ENCODE measurements around the gene KLK8. TPM values are rescaled to one million over a fixed set of nuclear protein-coding genes. Genes with fewer than 3 reads are reported as not detected.

Gene KLK8
- total and polyA plus RNA-seq, 2 donors (not counting 1 experiment from before 2014, with no cell fraction given), result not detected

DNA sequence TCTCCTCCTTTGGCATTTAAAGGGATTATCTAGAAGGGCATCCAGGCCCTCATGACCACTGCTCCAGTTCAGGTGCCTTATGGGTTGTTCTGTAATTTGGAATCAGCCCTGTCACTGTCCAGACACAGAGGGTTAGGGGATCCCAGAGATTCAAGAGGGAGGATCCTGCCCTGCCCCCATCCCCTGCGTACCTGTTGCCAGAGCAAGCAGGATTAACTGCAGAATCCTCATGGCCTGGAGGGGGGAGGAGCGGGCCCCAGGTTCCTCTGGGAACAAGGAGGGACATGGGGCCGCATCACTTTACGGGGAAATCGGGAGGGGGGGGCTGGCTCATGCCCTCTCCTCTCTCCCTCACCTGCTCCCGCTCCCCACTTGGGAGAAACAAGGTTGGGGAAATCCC lies 24.0 kb upstream of the KLK8 start:
- Mint-ChIP-seq H3K4me1 (no peaks in the 10 kb centered on the region), H3K27me3 (peaks cover 29% of the 10 kb centered on the region), H3K9me3 (ENCODE audit: insufficient read depth) (no peaks in the 10 kb centered on the region), H3K4me3 (no peak overlapping the region), H3K27ac (no peak overlapping the region)
- no peak for TF ChIP-seq CTCF (IDR thresholded peaks at IDR 0.05)
- TF ChIP-seq EZH2 (IDR thresholded peaks at IDR 0.05; ENCODE audit: borderline replicate concordance, insufficient read depth, low read depth, low read length, poor library complexity, severe bottlenecking), result no peak
- Histone ChIP-seq H3K27me3 (replicated peaks in 1 of 4; ENCODE audit: control extremely low read depth in 1 of 4, control insufficient read depth in 3 of 4, insufficient read depth in 4 of 4, low read length in 3 of 4) (no peaks in the 10 kb centered on the region), H2AFZ (ENCODE audit: insufficient read depth, low read depth, low read length, poor library complexity, severe bottlenecking) (no peak overlapping the region), H3K27ac (ENCODE audit: low read length in 2 of 2) (no peak overlapping the region), H4K20me1 (ENCODE audit: control insufficient read depth, insufficient read depth, low read length, poor library complexity, severe bottlenecking) (no peaks in the 10 kb centered on the region), H3K9me3 (ENCODE audit: control extremely low read depth in 1 of 3, control insufficient read depth in 2 of 3, insufficient read depth in 1 of 3, low read length in 2 of 3) (peaks cover 0 to 2% (median 0%) of the 10 kb centered on the region in 3 donors), H3K4me2 (replicated peaks; ENCODE audit: low read depth, low read length, poor library complexity, severe bottlenecking) (no peak overlapping the region), H3K4me1 (ENCODE audit: control insufficient read depth in 2 of 2, insufficient read depth in 2 of 2, low read length in 2 of 2) (no peaks in the 10 kb centered on the region), H3K4me3 (ENCODE audit: control extremely low read depth in 1 of 5, extremely low read depth in 1 of 5, insufficient read depth in 1 of 5, low read depth in 2 of 5, low read length in 4 of 5) (no peak overlapping the region), H3K79me2 (ENCODE audit: control insufficient read depth, insufficient read depth, low read length) (no peaks in the 10 kb centered on the region), H3K9ac (ENCODE audit: low read length) (no peak overlapping the region), H3K36me3 (replicated peaks in 1 of 2; ENCODE audit: control extremely low read depth in 1 of 2, control insufficient read depth in 1 of 2, extremely low read depth in 1 of 2, insufficient read depth in 2 of 2, low read length in 1 of 2) (no peaks in the 10 kb centered on the region)
- DNase-seq (no peak), ATAC-seq (ENCODE audit: low read depth) (no peak)
- intact Hi-C loops (cut with micrococcal nuclease), result no loop called here
- WGBS (ENCODE audit: insufficient coverage), result 88% methylated on average over 1 of the region's 6 CpGs
- ChIA-PET POLR2A (no interaction called here), CTCF (no interaction called here)

GRCh38 chr19:51024924-51025323 lies 23.5 kb upstream of the KLK8 start:
- Mint-ChIP-seq H3K4me3 (no peak overlapping the region), H3K9me3 (ENCODE audit: insufficient read depth) (no peaks in the 10 kb centered on the region), H3K27me3 (peaks cover 34% of the 10 kb centered on the region), H3K27ac (no peak overlapping the region), H3K4me1 (peaks cover under 1% of the 10 kb centered on the region)
- H2AFZ ChIP-seq (ENCODE audit: insufficient read depth, low read depth, low read length, poor library complexity, severe bottlenecking), result no peak overlapping the region
- H3K4me2 ChIP-seq (replicated peaks; ENCODE audit: low read depth, low read length, poor library complexity, severe bottlenecking), result no peak overlapping the region
- H3K79me2 ChIP-seq (ENCODE audit: control insufficient read depth, insufficient read depth, low read length), result no peaks in the 10 kb centered on the region
- ATAC-seq (ENCODE audit: low read depth) (no peak), DNase-seq (no peak)
- H4K20me1 ChIP-seq (ENCODE audit: control insufficient read depth, insufficient read depth, low read length, poor library complexity, severe bottlenecking), result no peaks in the 10 kb centered on the region
- no peaks in the 10 kb centered on the region for H3K4me1 ChIP-seq (ENCODE audit: control insufficient read depth in 2 of 2, insufficient read depth in 2 of 2, low read length in 2 of 2)
- H3K36me3 ChIP-seq (replicated peaks in 1 of 2; ENCODE audit: control extremely low read depth in 1 of 2, control insufficient read depth in 1 of 2, extremely low read depth in 1 of 2, insufficient read depth in 2 of 2, low read length in 1 of 2), result no peaks in the 10 kb centered on the region
- WGBS (ENCODE audit: insufficient coverage), result 90% methylated on average over 2 of the region's 5 CpGs
- CTCF ChIA-PET, result no interaction called here
- no peak overlapping the region for H3K9ac ChIP-seq (ENCODE audit: low read length)
- peaks cover 0 to 2% (median 0%) of the 10 kb centered on the region in 3 donors for H3K9me3 ChIP-seq (ENCODE audit: control extremely low read depth in 1 of 3, control insufficient read depth in 2 of 3, insufficient read depth in 1 of 3, low read length in 2 of 3)
- TF ChIP-seq CTCF (IDR thresholded peaks at IDR 0.05) (no peak), EZH2 (IDR thresholded peaks at IDR 0.05; ENCODE audit: borderline replicate concordance, insufficient read depth, low read depth, low read length, poor library complexity, severe bottlenecking) (no peak)
- H3K27me3 ChIP-seq (replicated peaks in 1 of 4; ENCODE audit: control extremely low read depth in 1 of 4, control insufficient read depth in 3 of 4, insufficient read depth in 4 of 4, low read length in 3 of 4), result peaks cover 0 to 3% (median under 1%) of the 10 kb centered on the region in 4 experiments
- H3K4me3 ChIP-seq (ENCODE audit: control extremely low read depth in 1 of 5, extremely low read depth in 1 of 5, insufficient read depth in 1 of 5, low read depth in 2 of 5, low read length in 4 of 5), result no peak overlapping the region
- intact Hi-C loops (cut with micrococcal nuclease), result loop anchor here (5.0 kb wide), 1 partner anchor 637 kb away; no protein-coding TSS in a partner anchor
- H3K27ac ChIP-seq (ENCODE audit: low read length in 2 of 2), result no peak overlapping the region
- POLR2A ChIA-PET, result no interaction called here
